GDM1 (cell line): ENCODE measurements around the gene ITLN2.
"Not testable (repeated sequence)": the region's sequence is repeated elsewhere in the genome, so short reads cannot be mapped to it uniquely, and the experiment has no call there.

Experiments used
- DNase-seq: peaks from one replicate; lab custom pipeline; 2025; lab: John Stamatoyannopoulos, UW

Gene ITLN2

GRCh38 chr1:160904783-160905616, 49.6 kb downstream of the ITLN2 start:
- DNase-seq: no peak

- not testable (repeated sequence) for DNase-seq
Observed at GRCh38 chr1:160902251-160902650, 52.4 kb downstream of the ITLN2 start.

GRCh38 chr1:160901768-160902167, 52.8 kb downstream of the ITLN2 start:
- no peak for DNase-seq

GRCh38 chr1:160900683-160901082, 53.9 kb downstream of the ITLN2 start:
- not testable (repeated sequence) for DNase-seq
